GM15510 (cell line): ENCODE measurements around the gene LDLRAD3.

ENCODE experiments used
- POLR2A ChIP-seq: IDR thresholded peaks from 3 replicates; pipeline ENCODE4 v1.6.1; 2011; ENCODE audit warnings: borderline replicate concordance; ENCODE audit not compliant: insufficient read length; ENCODE audit errors: extremely low read depth

The LDLRAD3 gene

GRCh38 chr11:36115378-36115801 is 171.5 kb downstream of the LDLRAD3 start:
- no peak for TF ChIP-seq POLR2A

GRCh38 chr11:36116161-36116560 is 172.3 kb downstream of the LDLRAD3 start:
- no peak for TF ChIP-seq POLR2A

GRCh38 chr11:36118084-36118483 is 174.2 kb downstream of the LDLRAD3 start:
- no peak for TF ChIP-seq POLR2A

- TF ChIP-seq POLR2A, result no peak
Observed at GRCh38 chr11:36119300-36119699, 175.4 kb downstream of the LDLRAD3 start.

GRCh38 chr11:36121054-36121453 is 177.2 kb downstream of the LDLRAD3 start:
- no peak for TF ChIP-seq POLR2A

- no peak for TF ChIP-seq POLR2A
Observed at GRCh38 chr11:36122671-36123070, 178.8 kb downstream of the LDLRAD3 start.

- TF ChIP-seq POLR2A, result no peak
Observed at GRCh38 chr11:36123336-36124101, 179.7 kb downstream of the LDLRAD3 start.

- TF ChIP-seq POLR2A, result no peak
Observed at GRCh38 chr11:36126678-36127077, 182.8 kb downstream of the LDLRAD3 start.

- TF ChIP-seq POLR2A, result no peak
Observed at GRCh38 chr11:36127550-36127949, 183.7 kb downstream of the LDLRAD3 start.

GRCh38 chr11:36129955-36130354 is 186.1 kb downstream of the LDLRAD3 start:
- TF ChIP-seq POLR2A, result no peak

GRCh38 chr11:36130401-36130800 is 186.5 kb downstream of the LDLRAD3 start:
- TF ChIP-seq POLR2A, result no peak

- no peak for TF ChIP-seq POLR2A
Observed at GRCh38 chr11:36131721-36132397, 188.0 kb downstream of the LDLRAD3 start.

- TF ChIP-seq POLR2A, result no peak
Observed at GRCh38 chr11:36132940-36133339, 189.1 kb downstream of the LDLRAD3 start.

GRCh38 chr11:36135076-36135475 is 191.2 kb downstream of the LDLRAD3 start:
- no peak for TF ChIP-seq POLR2A

GRCh38 chr11:36139767-36140166 is 195.9 kb downstream of the LDLRAD3 start:
- no peak for TF ChIP-seq POLR2A
